Type B pancreatic cell (in vitro differentiated cells): ENCODE measurements around the gene SYVN1. TPM values are rescaled to one million over a fixed set of nuclear protein-coding genes. Genes with fewer than 3 reads are reported as not detected.
A peak's percentile ranks its signal among the peaks of the same experiment; 100 is the strongest.

Experiments
- DNase-seq: peaks from one replicate; pipeline ENCODE4 v3.0.0; 2021; ENCODE audit warnings: mixed read lengths; ENCODE audit not compliant: unreplicated experiment; ENCODE audit errors: extremely low spot score
- H3K27ac Mint-ChIP-seq: 2 replicates; pipeline ENCODE4 v1.8.0; 2021; ENCODE audit warnings: mild to moderate bottlenecking, mixed read lengths
- H3K27me3 Mint-ChIP-seq: 2 replicates; pipeline ENCODE4 v1.8.0; 2021; ENCODE audit warnings: mixed read lengths
- H3K36me3 Mint-ChIP-seq: 2 replicates; pipeline ENCODE4 v1.8.0; 2021; ENCODE audit warnings: mixed read lengths
- H3K4me1 Mint-ChIP-seq: one replicate; pipeline ENCODE4 v1.8.0; 2021; ENCODE audit warnings: mixed read lengths; ENCODE audit not compliant: unreplicated experiment
- H3K4me3 Mint-ChIP-seq: 2 replicates; pipeline ENCODE4 v1.8.0; 2021; ENCODE audit warnings: mild to moderate bottlenecking, mixed read lengths
- H3K9me3 Mint-ChIP-seq: 2 replicates; pipeline ENCODE4 v1.8.0; 2021; ENCODE audit warnings: mixed read lengths
- CTCF ChIP-seq: fragments of 200-600 bp; sonication (generic); conservative IDR thresholded peaks from 2 replicates; pipeline ENCODE4 v1.5.0; 2021; ENCODE audit warnings: antibody characterized with exemption, mild to moderate bottlenecking
- long read RNA-seq: library from polyadenylated mRNA; unstranded; transcript quantifications from one replicate; pipeline ENCODE4 v2.0.0, GENCODE V29; 2020
- total RNA-seq: library from RNA; stranded (reverse); gene quantifications from 2 replicates; pipeline ENCODE4 v1.2.1, GENCODE V29; 2021; ENCODE audit warnings: low replicate concordance

The SYVN1 gene
- total RNA-seq = 48.6 and 50.6 TPM in 2 replicates
- long read RNA-seq, partial matches to known transcripts = 3 of 3 reads
- long read RNA-seq, other reads (novel, unspliced or antisense) = 0 of 3 reads

DNA sequence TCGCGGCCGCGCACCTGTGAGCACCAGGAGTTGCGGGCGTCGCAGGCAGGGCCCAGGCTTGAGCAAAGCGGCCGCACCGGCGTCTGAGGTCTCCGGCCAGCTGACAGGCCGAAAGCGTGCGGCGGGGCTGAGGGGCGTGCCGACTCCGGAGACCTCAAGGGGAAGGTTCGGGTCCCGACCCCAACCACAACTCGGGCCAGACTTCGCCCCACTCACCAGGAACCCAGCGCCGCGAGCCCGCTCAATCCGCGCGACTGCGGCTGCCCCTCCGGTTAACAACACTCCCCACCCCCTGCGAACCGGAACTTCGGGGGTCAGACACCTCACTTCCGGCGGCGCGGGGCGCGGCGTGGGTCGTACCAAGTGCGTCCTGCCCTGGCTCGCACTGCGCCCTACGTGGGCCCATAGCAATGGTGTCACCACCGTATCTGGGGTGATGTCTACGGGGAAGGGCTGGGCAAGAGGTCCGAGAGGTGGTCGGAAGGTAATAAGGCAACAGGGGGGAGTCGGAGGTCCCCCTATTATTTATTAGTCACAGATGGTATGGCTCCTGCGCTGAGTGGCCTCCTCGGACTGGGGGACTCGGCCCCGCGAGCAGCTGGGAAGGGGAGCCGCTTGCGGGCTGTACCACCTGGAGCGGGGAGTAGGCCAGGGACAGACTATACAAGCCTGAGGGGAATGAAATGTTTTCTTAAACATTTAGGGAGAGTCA, at the start of gene SYVN1:
TSS of gene SYVN1 (minus strand) at position 280 of the 712 bp plus-strand sequence. CDS start 918 bp downstream, outside the sequence.
- H3K36me3 Mint-ChIP-seq = no peaks in the 10 kb centered on the region
- no peak for TF ChIP-seq CTCF
- H3K4me3 Mint-ChIP-seq = peak within 1 kb of the TSS; percentile 97
- peak; percentile 90 for DNase-seq
- peak within 1 kb of the TSS; percentile 100 for H3K27ac Mint-ChIP-seq
- H3K4me1 Mint-ChIP-seq = peaks cover 22% of the 10 kb centered on the region
- H3K27me3 Mint-ChIP-seq = no peaks in the 10 kb centered on the region
- no peaks in the 10 kb centered on the region for H3K9me3 Mint-ChIP-seq

GRCh38 chr11:65183201-65183891, 49.0 kb upstream of the SYVN1 start:
- Mint-ChIP-seq H3K4me1 (peaks cover 11% of the 10 kb centered on the region), H3K27me3 (no peaks in the 10 kb centered on the region), H3K4me3 (peak overlapping the region; percentile 95), H3K27ac (peak overlapping the region; percentile 96), H3K9me3 (no peaks in the 10 kb centered on the region), H3K36me3 (peaks cover 12% of the 10 kb centered on the region)
- TF ChIP-seq CTCF = no peak
- DNase-seq = no peak

- Mint-ChIP-seq H3K27me3 (no peaks in the 10 kb centered on the region), H3K9me3 (no peaks in the 10 kb centered on the region), H3K4me1 (peaks cover 11% of the 10 kb centered on the region), H3K27ac (peak overlapping the region; percentile 96), H3K4me3 (peak overlapping the region; percentile 95), H3K36me3 (peaks cover 12% of the 10 kb centered on the region)
- TF ChIP-seq CTCF = no peak
- no peak for DNase-seq
Measured at GRCh38 chr11:65182258-65183170, 48.2 kb upstream of the SYVN1 start.

DNA sequence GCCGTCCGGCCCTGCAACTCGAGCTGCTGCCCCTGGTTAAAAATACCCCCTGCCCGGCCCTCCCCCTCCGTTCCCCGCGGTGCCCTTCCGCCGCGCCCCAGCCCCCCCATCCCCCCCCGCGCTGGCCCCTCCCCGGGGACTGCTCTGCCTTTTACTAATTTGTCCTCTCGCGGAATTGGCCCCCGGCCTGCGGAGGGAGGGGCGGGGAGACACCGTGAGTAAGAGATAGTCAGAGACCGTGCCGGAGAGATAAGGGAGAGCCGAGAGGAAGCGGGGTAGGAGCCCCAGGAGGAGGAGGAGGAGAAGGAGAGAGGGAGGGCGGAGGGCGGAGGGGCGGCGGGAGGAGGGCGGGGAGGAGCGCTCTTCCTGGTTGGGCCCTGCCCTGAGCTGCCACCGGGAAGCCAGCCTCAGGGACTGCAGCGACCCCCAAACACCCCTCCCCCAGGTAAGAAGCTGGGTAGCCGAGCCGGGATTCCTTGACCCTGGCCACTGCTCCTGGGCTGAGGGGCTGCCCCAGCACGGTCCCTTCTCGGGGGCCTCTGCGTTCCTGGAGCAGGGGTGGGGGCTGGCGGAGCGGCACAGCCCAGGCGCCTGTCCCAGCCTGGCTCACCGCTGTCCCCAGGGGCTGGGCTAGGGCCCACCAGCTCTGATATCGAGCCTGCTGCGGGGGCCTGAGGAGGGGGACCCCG, 47.4 kb upstream of the SYVN1 start, which contains the start of gene CAPN1:
TSS of gene CAPN1 (plus strand) at position 360 of the 689 bp plus-strand sequence. CDS start 774 bp downstream, outside the sequence.
- H3K27me3 Mint-ChIP-seq = no peaks in the 10 kb centered on the region
- no peak for DNase-seq
- H3K27ac Mint-ChIP-seq = peak within 1 kb of the TSS; percentile 96
- no peak for TF ChIP-seq CTCF
- H3K4me3 Mint-ChIP-seq = peak within 1 kb of the TSS; percentile 95
- H3K9me3 Mint-ChIP-seq = no peaks in the 10 kb centered on the region
- peaks cover 11% of the 10 kb centered on the region for H3K4me1 Mint-ChIP-seq
- H3K36me3 Mint-ChIP-seq = peaks cover 8% of the 10 kb centered on the region
